ENCODE measurements around the gene ZP2. TPM values are rescaled to one million over a fixed set of nuclear protein-coding genes. Genes with fewer than 3 reads are reported as not detected.

The ZP2 gene
- total and polyA plus RNA-seq, 9 of the 15 experiments (the other 6 are each of a cell fraction or from before 2014, with no cell fraction given) = not detected

GRCh38 chr16:21156767-21157467, 54.5 kb downstream of the ZP2 start (continued):
- TF ChIP-seq TBP (optimal IDR thresholded peaks at IDR 0.05; ENCODE audit: low read depth, low read length) (no peak), TEAD4 (IDR thresholded peaks at IDR 0.05; ENCODE audit: low read length) (peak; percentile 43; the same call in 1 of the 2 replicates), TEAD4 (CRISPR knock-in tag; IDR thresholded peaks at IDR 0.05; ENCODE audit: borderline replicate concordance) (no peak), ZNF121 (CRISPR knock-in tag; conservative IDR thresholded peaks at IDR 0.05) (0 out of 2 replicates have a peak, but pooled peaks have one; percentile 16), SMARCA4 (IDR thresholded peaks at IDR 0.05) (peak; percentile 34; the same call in 1 of the 2 replicates), CAMTA2 (CRISPR knock-in tag; conservative IDR thresholded peaks at IDR 0.05) (no peak), MECOM (CRISPR knock-in tag; IDR thresholded peaks at IDR 0.05) (no peak), NKRF (IDR thresholded peaks at IDR 0.05; ENCODE audit: borderline replicate concordance) (no peak), FOSL1 (tag; conservative IDR thresholded peaks at IDR 0.05) (0 out of 2 replicates have a peak, but pooled peaks have one; percentile 39), ZNF561 (CRISPR knock-in tag; conservative IDR thresholded peaks at IDR 0.05) (no peak), ZNF766 (CRISPR knock-in tag; conservative IDR thresholded peaks at IDR 0.05) (no peak), DEAF1 (CRISPR knock-in tag; IDR thresholded peaks at IDR 0.05) (peak; percentile 69), POLR3G (IDR thresholded peaks at IDR 0.05; ENCODE audit: extremely low read depth, insufficient read length, insufficient replicate concordance) (no peak), SMC3 (conservative IDR thresholded peaks at IDR 0.05; ENCODE audit: insufficient read depth, low read depth, low read length) (peak; percentile 62), FOXA3 (CRISPR knock-in tag; conservative IDR thresholded peaks at IDR 0.05 in 1 of 2, IDR thresholded peaks at IDR 0.05 in 1 of 2) (no peak), CC2D1A (IDR thresholded peaks at IDR 0.05) (0 out of 2 replicates have a peak, but pooled peaks have one; percentile 40), HIVEP1 (CRISPR knock-in tag; IDR thresholded peaks at IDR 0.05) (no peak), DPF2 (IDR thresholded peaks at IDR 0.05) (0 out of 2 replicates have a peak, but pooled peaks have one; percentile 17), ZNF449 (CRISPR knock-in tag; IDR thresholded peaks at IDR 0.05) (no peak), E4F1 (CRISPR knock-in tag; IDR thresholded peaks at IDR 0.05; ENCODE audit: borderline replicate concordance) (no peak), RAD21 (CRISPR knock-in tag; conservative IDR thresholded peaks at IDR 0.05 in 1 of 2, IDR thresholded peaks at IDR 0.05 in 1 of 2) (peak; percentile 77 to 90)
